Esophagus squamous epithelium (tissue), 5 donors: ENCODE data around the gene HCFC1. TPM values are rescaled to one million over a fixed set of nuclear protein-coding genes. Genes with fewer than 3 reads are reported as not detected.

Source experiments
- DNase-seq: peaks from one replicate; lab custom pipeline; 2025; lab: John Stamatoyannopoulos, UW
- H3K27ac ChIP-seq, 4 donors: fragments of 200-600 bp; sonication (generic); one replicate each; pipeline ENCODE4 v1.5.1; 2016 to 2019; ENCODE audit warnings: mild to moderate bottlenecking in 1 of 4
- H3K27me3 ChIP-seq, 4 donors: fragments of 200-600 bp; sonication (generic); 1 replicate in 3 of 4; 2 replicates in 1 of 4; pipeline versions ENCODE4 v1.5.1 to v1.6.0; 2017 to 2021; ENCODE audit warnings: antibody characterized with exemption in 1 of 4
- H3K36me3 ChIP-seq, 3 donors: fragments of 200-600 bp; sonication (generic); one replicate each; pipeline ENCODE4 v1.5.1; 2016 to 2019
- H3K4me1 ChIP-seq, 3 donors: fragments of 200-600 bp; sonication (generic); one replicate each; pipeline ENCODE4 v1.5.1; 2017 to 2019
- H3K4me3 ChIP-seq, 4 donors: fragments of 200-600 bp; sonication (generic); 1 replicate in 3 of 4; 2 replicates in 1 of 4; pipeline ENCODE4 v1.5.1; 2016 to 2019; ENCODE audit warnings: mild to moderate bottlenecking in 2 of 4, moderate library complexity in 1 of 4
- H3K9me3 ChIP-seq, 3 donors: fragments of 200-600 bp; sonication (generic); one replicate each; pipeline ENCODE4 v1.5.1; 2016 to 2019
- CTCF ChIP-seq, 6 experiments: fragments of 450-650 bp in 4 of 6; fragments of 200-600 bp in 2 of 6; sonication (generic) in 2 of 6; IDR thresholded peaks; one replicate each; pipeline ENCODE4 v1.5.1; 2016 to 2019; ENCODE audit warnings: antibody characterized with exemption in 6 of 6, mild to moderate bottlenecking in 4 of 6, moderate library complexity in 4 of 6
- POLR2A ChIP-seq, 4 donors: fragments of 450-650 bp; IDR thresholded peaks; one replicate each; pipeline ENCODE4 v1.6.1; 2017; ENCODE audit warnings: antibody characterized with exemption in 4 of 4, mild to moderate bottlenecking in 4 of 4, moderate library complexity in 3 of 4
- WGBS, 2 donors: methylation state at CpG; one replicate each; pipeline ENCODE4 v1.1.5; 2018; 5-methylcytosine and 5-hydroxymethylcytosine counted together
- intact Hi-C: fragments of 100-400 bp; cut with DNase I; formaldehyde crosslinking; loops from one replicate; pipeline ENCODE4 v1.15.0; 2022
- total RNA-seq, 4 donors: library from RNA; depleted of rRNA; stranded (reverse); fragments of >200 nt; gene quantifications; one replicate each; pipeline ENCODE4 v1.1.0, GENCODE V29; 2016
- donor health status: DM: yes; HTN: yes; CAD: no.

HCFC1 gene
- total RNA-seq, 4 donors from 2014 or later, result 22.2 to 54.0 (median 37.0) TPM

GRCh38 chrX:154011376-154012335 lies 40.0 kb upstream of the HCFC1 start:
- Histone ChIP-seq H3K4me1 (peaks cover 0 to 15% (median 0%) of the 10 kb centered on the region in 3 donors), H3K27me3 (peaks cover 0 to 3% (median 0%) of the 10 kb centered on the region in 4 donors), H3K36me3 (peaks cover 0 to 61% (median 10%) of the 10 kb centered on the region in 3 donors), H3K27ac (no peak overlapping the region), H3K4me3 (no peak overlapping the region), H3K9me3 (no peaks in the 10 kb centered on the region)
- DNase-seq, result no peak
- WGBS, 2 donors, result 79 to 90% methylated on average over 2 to 12 of the region's 18 CpGs
- TF ChIP-seq POLR2A (IDR thresholded peaks at IDR 0.05) (no peak), CTCF (IDR thresholded peaks at IDR 0.05) (no peak)
- intact Hi-C loops, result no loop called here

- Histone ChIP-seq H3K36me3 (peaks cover 0 to 49% (median 2%) of the 10 kb centered on the region in 3 donors), H3K27me3 (peaks cover 0 to 3% (median 0%) of the 10 kb centered on the region in 4 donors), H3K27ac (no peak overlapping the region), H3K9me3 (no peaks in the 10 kb centered on the region), H3K4me1 (peaks cover 0 to 15% (median 0%) of the 10 kb centered on the region in 3 donors), H3K4me3 (no peak overlapping the region)
- 63 to 80% methylated on average over 8 to 16 of the region's 18 CpGs for WGBS, 2 donors
- DNase-seq, result no peak
- intact Hi-C loops, result no loop called here
- TF ChIP-seq POLR2A (IDR thresholded peaks at IDR 0.05) (no peak), CTCF (IDR thresholded peaks at IDR 0.05) (no peak)
Observed at GRCh38 chrX:154010330-154011087, 38.9 kb upstream of the HCFC1 start.

GRCh38 chrX:154008521-154008920 lies 36.9 kb upstream of the HCFC1 start:
- Histone ChIP-seq H3K4me3 (no peak overlapping the region), H3K4me1 (peaks cover 0 to 9% (median 0%) of the 10 kb centered on the region in 3 donors), H3K27ac (peak overlapping the region in 2 of 4 donors; percentile 20 to 33), H3K27me3 (peaks cover 0 to 3% (median 0%) of the 10 kb centered on the region in 4 donors), H3K9me3 (no peaks in the 10 kb centered on the region), H3K36me3 (peaks cover 0 to 32% (median 0%) of the 10 kb centered on the region in 3 donors)
- intact Hi-C loops, result no loop called here
- TF ChIP-seq POLR2A (IDR thresholded peaks at IDR 0.05), result no peak
- TF ChIP-seq CTCF (IDR thresholded peaks at IDR 0.05), result no peak
- 63 to 78% methylated on average over 3 to 4 of the region's 4 CpGs for WGBS, 2 donors
- DNase-seq, result no peak

- no peak overlapping the region for H3K27ac ChIP-seq
- no peaks in the 10 kb centered on the region for H3K27me3 ChIP-seq
- WGBS, 2 donors, result 100% methylated on average over 1 of the region's 20 CpGs; no CpG with 5 or more reads in 1 of the 2 donors
- intact Hi-C loops, result no loop called here
- H3K9me3 ChIP-seq, result no peaks in the 10 kb centered on the region
- DNase-seq, result no peak
- H3K36me3 ChIP-seq, result peaks cover 0 to 17% (median 0%) of the 10 kb centered on the region in 3 donors
- TF ChIP-seq POLR2A (IDR thresholded peaks at IDR 0.05) (no peak), CTCF (IDR thresholded peaks at IDR 0.05) (no peak)
- H3K4me1 ChIP-seq, result peaks cover 0 to 10% (median 7%) of the 10 kb centered on the region in 3 donors
- no peak overlapping the region for H3K4me3 ChIP-seq
Observed at GRCh38 chrX:154006947-154007346, 35.3 kb upstream of the HCFC1 start.
